Mesenchymal stem cell (in vitro differentiated cells and primary cell): Measurements from ENCODE around the gene STYXL2.

Source experiments
- DNase-seq: peaks from one replicate; pipeline ENCODE4 v3.0.0-alpha.2; 2013
- H2AFZ ChIP-seq: one replicate; pipeline ENCODE4 v1.6.1; 2013; ENCODE audit warnings: low read depth, mild to moderate bottlenecking, control low read depth, inconsistent platforms, low read length, moderate library complexity
- H2AK5ac ChIP-seq: 2 replicates; pipeline ENCODE4 v1.6.1; 2013; ENCODE audit warnings: low read length, moderate library complexity, mild to moderate bottlenecking, inconsistent platforms; ENCODE audit not compliant: severe bottlenecking
- H2BK120ac ChIP-seq: one replicate; pipeline ENCODE4 v1.6.1; 2013; ENCODE audit warnings: low read depth, mild to moderate bottlenecking, inconsistent platforms, low read length, moderate library complexity
- H2BK12ac ChIP-seq, 2 experiments: one replicate each; pipeline ENCODE4 v1.6.1; 2013; ENCODE audit warnings: inconsistent platforms in 2 of 2, low read length in 2 of 2, mild to moderate bottlenecking in 2 of 2, moderate library complexity in 2 of 2, control low read depth in 1 of 2
- H2BK15ac ChIP-seq: one replicate; pipeline ENCODE4 v1.6.1; 2013; ENCODE audit warnings: mild to moderate bottlenecking, low read depth, inconsistent platforms; ENCODE audit not compliant: poor library complexity, severe bottlenecking
- H2BK5ac ChIP-seq: 2 replicates; pipeline ENCODE4 v1.6.1; 2013; ENCODE audit warnings: low read depth, mild to moderate bottlenecking, low read length, control low read depth, inconsistent platforms; ENCODE audit not compliant: poor library complexity, severe bottlenecking
- H3K14ac ChIP-seq, 2 experiments: one replicate each; pipeline ENCODE4 v1.6.1; 2013; ENCODE audit warnings: inconsistent platforms in 2 of 2, low read length in 2 of 2, control low read depth in 1 of 2, mild to moderate bottlenecking in 1 of 2, moderate library complexity in 1 of 2
- H3K18ac ChIP-seq, 2 experiments: one replicate each; pipeline ENCODE4 v1.6.1; 2013; ENCODE audit warnings: inconsistent platforms in 2 of 2, low read length in 2 of 2, control low read depth in 1 of 2, low read depth in 1 of 2, mild to moderate bottlenecking in 1 of 2
- H3K23ac ChIP-seq, 2 experiments: one replicate each; pipeline ENCODE4 v1.6.1; 2013; ENCODE audit warnings: inconsistent platforms in 2 of 2, low read length in 2 of 2, mild to moderate bottlenecking in 2 of 2, moderate library complexity in 2 of 2, control low read depth in 1 of 2
- H3K27ac ChIP-seq: 2 replicates; pipeline ENCODE4 v1.5.1; 2013; ENCODE audit warnings: mild to moderate bottlenecking, moderate library complexity, low read length, control low read depth, inconsistent platforms; ENCODE audit not compliant: poor library complexity, severe bottlenecking
- H3K27me3 ChIP-seq, 2 experiments: 2 replicates each; pipeline versions ENCODE4 v1.6.1 to v1.7.0; 2013; ENCODE audit warnings: low read length in 2 of 2, mild to moderate bottlenecking in 2 of 2, moderate library complexity in 2 of 2, control low read depth in 1 of 2, inconsistent platforms in 1 of 2; ENCODE audit not compliant: control insufficient read depth in 1 of 2, insufficient read depth in 1 of 2
- H3K36me3 ChIP-seq, 2 experiments: 2 replicates each; pipeline versions ENCODE4 v1.6.1 to v1.7.0; 2013; ENCODE audit warnings: low read length in 2 of 2, control low read depth in 1 of 2, inconsistent platforms in 1 of 2, low read depth in 1 of 2, mild to moderate bottlenecking in 1 of 2; ENCODE audit not compliant: insufficient read depth in 2 of 2, control insufficient read depth in 1 of 2
- H3K4ac ChIP-seq, 2 experiments: one replicate each; pipeline ENCODE4 v1.6.1; 2013; ENCODE audit warnings: inconsistent platforms in 2 of 2, low read length in 2 of 2, mild to moderate bottlenecking in 2 of 2, moderate library complexity in 2 of 2, control low read depth in 1 of 2, low read depth in 1 of 2
- H3K4me1 ChIP-seq: 2 replicates; pipeline ENCODE4 v1.6.1; 2013; ENCODE audit warnings: low read depth, low read length, control low read depth; ENCODE audit not compliant: control insufficient read depth, insufficient read depth
- H3K4me2 ChIP-seq: 2 replicates; pipeline ENCODE4 v1.6.1; 2013; ENCODE audit warnings: low read length, mild to moderate bottlenecking, inconsistent platforms; ENCODE audit not compliant: poor library complexity, severe bottlenecking
- H3K4me3 ChIP-seq, 2 experiments: 2 replicates each; pipeline versions ENCODE4 v1.5.1 to v1.7.0; 2013; ENCODE audit warnings: low read length in 2 of 2, mild to moderate bottlenecking in 2 of 2, control low read depth in 1 of 2, low read depth in 1 of 2; ENCODE audit not compliant: insufficient read depth in 1 of 2
- H3K79me1 ChIP-seq: replicated peaks from 2 replicates; pipeline ENCODE4 v1.6.1; 2013; ENCODE audit warnings: mild to moderate bottlenecking, control low read depth, low read length, inconsistent platforms; ENCODE audit not compliant: poor library complexity, severe bottlenecking
- H3K9ac ChIP-seq: 2 replicates; pipeline ENCODE4 v1.7.0; 2013; ENCODE audit warnings: mild to moderate bottlenecking, low read length, moderate library complexity
- H3K9me3 ChIP-seq: 2 replicates; pipeline ENCODE4 v1.7.0; 2013; ENCODE audit warnings: mild to moderate bottlenecking, low read length; ENCODE audit not compliant: control insufficient read depth
- H4K8ac ChIP-seq: one replicate; pipeline ENCODE4 v1.6.1; 2013; ENCODE audit warnings: inconsistent platforms, mild to moderate bottlenecking, low read length, moderate library complexity
- H4K91ac ChIP-seq: one replicate; pipeline ENCODE4 v1.6.1; 2013; ENCODE audit warnings: mild to moderate bottlenecking, low read length, inconsistent platforms
- WGBS: methylation state at CpG from one replicate; pipeline ENCODE4 v1.1.7; 2013; ENCODE audit warnings: mixed read lengths; 5-methylcytosine and 5-hydroxymethylcytosine counted together

The STYXL2 gene

GRCh38 chr1:167081594-167082156 lies 12.2 kb upstream of the STYXL2 start:
- H2BK120ac ChIP-seq, result no peak overlapping the region
- no peak overlapping the region for H2BK15ac ChIP-seq
- H4K8ac ChIP-seq, result no peak overlapping the region

GRCh38 chr1:167082511-167083027 lies 11.3 kb upstream of the STYXL2 start:
- no peak overlapping the region for H4K8ac ChIP-seq
- H3K36me3 ChIP-seq, result no peaks in the 10 kb centered on the region
- H3K4me3 ChIP-seq, result no peak overlapping the region
- H3K23ac ChIP-seq, result no peak overlapping the region
- H2BK15ac ChIP-seq, result no peak overlapping the region
- no peak overlapping the region for H2AK5ac ChIP-seq
- H3K9me3 ChIP-seq, result no peaks in the 10 kb centered on the region
- no peak overlapping the region for H2AFZ ChIP-seq
- H2BK12ac ChIP-seq, result no peak overlapping the region
- DNase-seq, result no peak
- no peak overlapping the region for H3K27ac ChIP-seq
- H3K9ac ChIP-seq, result no peak overlapping the region
- no peak overlapping the region for H3K18ac ChIP-seq
- WGBS, result 81% methylated on average over 10 of the region's 11 CpGs
- H2BK5ac ChIP-seq, result no peak overlapping the region
- H3K4me2 ChIP-seq, result no peak overlapping the region
- no peaks in the 10 kb centered on the region for H3K79me1 ChIP-seq
- no peak overlapping the region for H4K91ac ChIP-seq
- H3K14ac ChIP-seq, result no peak overlapping the region
- H3K27me3 ChIP-seq, result peaks cover 43 to 73% of the 10 kb centered on the region in 2 experiments
- no peak overlapping the region for H3K4ac ChIP-seq
- peaks cover 5% of the 10 kb centered on the region for H3K4me1 ChIP-seq
- no peak overlapping the region for H2BK120ac ChIP-seq

More at GRCh38 chr1:167081594-167082156, 12.2 kb upstream of the STYXL2 start:
- H3K9ac ChIP-seq, result no peak overlapping the region
- H4K91ac ChIP-seq, result no peak overlapping the region
- H3K4ac ChIP-seq, result no peak overlapping the region
- peaks cover 7% of the 10 kb centered on the region for H3K4me1 ChIP-seq
- H3K23ac ChIP-seq, result no peak overlapping the region
- H3K27me3 ChIP-seq, result peaks cover 43 to 74% of the 10 kb centered on the region in 2 experiments
- no peak overlapping the region for H3K27ac ChIP-seq
- H3K79me1 ChIP-seq, result no peaks in the 10 kb centered on the region
- H2AK5ac ChIP-seq, result no peak overlapping the region
- H3K14ac ChIP-seq, result no peak overlapping the region
- H3K9me3 ChIP-seq, result no peaks in the 10 kb centered on the region
- H3K4me3 ChIP-seq, result no peak overlapping the region
- WGBS, result 87% methylated on average over 6 of the region's 8 CpGs
- no peak overlapping the region for H2BK5ac ChIP-seq
- H3K18ac ChIP-seq, result no peak overlapping the region
- no peak overlapping the region for H2AFZ ChIP-seq
- DNase-seq, result no peak
- H2BK12ac ChIP-seq, result no peak overlapping the region
- no peaks in the 10 kb centered on the region for H3K36me3 ChIP-seq
- H3K4me2 ChIP-seq, result no peak overlapping the region

GRCh38 chr1:167083066-167083665 lies 10.7 kb upstream of the STYXL2 start:
- Histone ChIP-seq H3K36me3 (no peaks in the 10 kb centered on the region), H2BK120ac (no peak overlapping the region), H2BK12ac (no peak overlapping the region), H3K14ac (no peak overlapping the region), H3K27me3 (peaks cover 42 to 67% of the 10 kb centered on the region in 2 experiments), H3K79me1 (no peaks in the 10 kb centered on the region), H3K9me3 (no peaks in the 10 kb centered on the region), H3K4me3 (peak overlapping the region in 1 of 2 experiments; percentile 31), H3K9ac (no peak overlapping the region), H3K4me1 (peaks cover 3% of the 10 kb centered on the region), H2AFZ (no peak overlapping the region), H3K27ac (no peak overlapping the region), H3K18ac (no peak overlapping the region), H3K23ac (no peak overlapping the region), H2BK15ac (no peak overlapping the region), H4K91ac (no peak overlapping the region), H3K4ac (no peak overlapping the region), H3K4me2 (no peak overlapping the region), H4K8ac (no peak overlapping the region), H2BK5ac (no peak overlapping the region), H2AK5ac (no peak overlapping the region)
- WGBS, result 84% methylated on average over 4 of the region's 6 CpGs
- no peak for DNase-seq

GRCh38 chr1:167083871-167084270 lies 10.0 kb upstream of the STYXL2 start:
- Histone ChIP-seq H3K4me1 (peaks cover 3% of the 10 kb centered on the region), H3K14ac (no peak overlapping the region), H3K4me2 (no peak overlapping the region), H3K4ac (no peak overlapping the region), H2BK15ac (no peak overlapping the region), H4K91ac (no peak overlapping the region), H3K9ac (no peak overlapping the region), H3K27ac (no peak overlapping the region), H2BK5ac (no peak overlapping the region), H2AK5ac (no peak overlapping the region), H3K79me1 (no peaks in the 10 kb centered on the region), H2BK12ac (no peak overlapping the region), H2AFZ (no peak overlapping the region), H2BK120ac (no peak overlapping the region), H3K18ac (no peak overlapping the region), H3K4me3 (no peak overlapping the region), H3K36me3 (no peaks in the 10 kb centered on the region), H4K8ac (no peak overlapping the region), H3K23ac (peak overlapping the region in 1 of 2 experiments; percentile 43), H3K9me3 (no peaks in the 10 kb centered on the region), H3K27me3 (peaks cover 38 to 65% of the 10 kb centered on the region in 2 experiments)
- 93% methylated on average over 3 of the region's 3 CpGs for WGBS
- no peak for DNase-seq
